IMR-90 (cell line): ENCODE measurements around the gene DRAP1. TPM values are rescaled to one million over a fixed set of nuclear protein-coding genes. Genes with fewer than 3 reads are reported as not detected.

ENCODE experiments used
- ATAC-seq: fragments of 200-7000 bp; cut with Tn5 transposase; 2 replicates; pipeline ENCODE4 v1.9.1; 2020; ENCODE audit warnings: low read depth, mild to moderate bottlenecking, moderate library complexity
- BruUV-seq: library from RNA; stranded (reverse); fragments of 400-500 nt; replicated peaks from 2 replicates; lab custom pipeline; 2021; lab: Mats Ljungman, UMichigan
- CTCF ChIA-PET: fragments of 300-600 bp; formaldehyde crosslinking; extraction: SDS; loops from one replicate; lab custom pipeline; 2021; ENCODE audit warnings: antibody characterized with exemption; lab: Yijun Ruan, JAX
- POLR2A ChIA-PET: fragments of 300-600 bp; sonication (Branson Sonifier 250); formaldehyde crosslinking; loops from one replicate; lab custom pipeline; 2022; ENCODE audit warnings: antibody characterized with exemption; ENCODE audit not compliant: unreplicated experiment; lab: Charles Lee
- DNase-seq: peaks from one replicate; pipeline ENCODE4 v3.0.0; 2013
- H2AFZ ChIP-seq: replicated peaks from 2 replicates; pipeline ENCODE3; 2013; ENCODE audit warnings: low read length, mild to moderate bottlenecking; ENCODE audit not compliant: poor library complexity
- H2AK5ac ChIP-seq: 2 replicates; pipeline ENCODE4 v1.6.1; 2013; ENCODE audit warnings: low read depth, low read length, inconsistent platforms
- H2AK9ac ChIP-seq: replicated peaks from 2 replicates; pipeline ENCODE3; 2013; ENCODE audit warnings: mild to moderate bottlenecking, low read depth, low read length, moderate library complexity; ENCODE audit not compliant: poor library complexity
- H2BK120ac ChIP-seq: 2 replicates; pipeline ENCODE4 v1.6.1; 2013; ENCODE audit warnings: low read depth, low read length, inconsistent platforms
- H2BK15ac ChIP-seq: 3 replicates; pipeline ENCODE4 v1.6.1; 2013; ENCODE audit warnings: low read depth, low read length, inconsistent platforms
- H2BK20ac ChIP-seq: 2 replicates; pipeline ENCODE4 v1.6.1; 2013; ENCODE audit warnings: low read depth, mild to moderate bottlenecking, inconsistent platforms, low read length, moderate library complexity
- H2BK5ac ChIP-seq: 2 replicates; pipeline ENCODE4 v1.6.1; 2013; ENCODE audit warnings: mild to moderate bottlenecking, low read depth, low read length, inconsistent platforms; ENCODE audit not compliant: poor library complexity, severe bottlenecking
- H3K14ac ChIP-seq: replicated peaks from 2 replicates; pipeline ENCODE4 v1.6.1; 2013; ENCODE audit warnings: low read depth, low read length, inconsistent platforms
- H3K18ac ChIP-seq: 2 replicates; pipeline ENCODE4 v1.6.1; 2013; ENCODE audit warnings: low read depth, low read length, control low read depth
- H3K23ac ChIP-seq: 2 replicates; pipeline ENCODE4 v1.6.1; 2013; ENCODE audit warnings: low read depth, low read length, inconsistent platforms
- H3K27ac ChIP-seq: 2 replicates; pipeline ENCODE4 v1.5.1; 2013; ENCODE audit warnings: mild to moderate bottlenecking, control low read depth, low read length; ENCODE audit not compliant: insufficient read depth
- H3K27me3 ChIP-seq: 2 replicates; pipeline ENCODE4 v1.6.1; 2013; ENCODE audit warnings: low read length; ENCODE audit not compliant: control insufficient read depth, insufficient read depth
- H3K36me3 ChIP-seq: 2 replicates; pipeline ENCODE4 v1.6.1; 2013; ENCODE audit warnings: low read length, mixed read lengths; ENCODE audit not compliant: control insufficient read depth, insufficient read depth
- H3K4ac ChIP-seq: 2 replicates; pipeline ENCODE4 v1.6.1; 2013; ENCODE audit warnings: low read depth, low read length, inconsistent platforms
- H3K4me1 ChIP-seq: 2 replicates; pipeline ENCODE4 v1.6.1; 2013; ENCODE audit warnings: low read length, mixed read lengths; ENCODE audit not compliant: control insufficient read depth, insufficient read depth
- H3K4me2 ChIP-seq: 2 replicates; pipeline ENCODE4 v1.6.1; 2013; ENCODE audit warnings: low read depth, mild to moderate bottlenecking, control low read depth, low read length, moderate library complexity
- H3K4me3 ChIP-seq: 2 replicates; pipeline ENCODE4 v1.5.1; 2013; ENCODE audit warnings: low read depth, mild to moderate bottlenecking, control low read depth, low read length, moderate library complexity; ENCODE audit not compliant: insufficient read depth
- H3K56ac ChIP-seq: 2 replicates; pipeline ENCODE4 v1.6.1; 2013; ENCODE audit warnings: low read length, inconsistent platforms; ENCODE audit not compliant: insufficient read depth; ENCODE audit errors: extremely low read depth
- H3K79me1 ChIP-seq, 2 experiments: 2 replicates each; pipeline ENCODE4 v1.6.1; 2013; ENCODE audit warnings: low read length in 2 of 2, inconsistent platforms in 1 of 2, low read depth in 1 of 2
- H3K9ac ChIP-seq: 2 replicates; pipeline ENCODE4 v1.6.1; 2013; ENCODE audit warnings: low read depth, low read length, control low read depth
- H3K9me1 ChIP-seq: 2 replicates; pipeline ENCODE4 v1.6.1; 2013; ENCODE audit warnings: low read length, inconsistent platforms; ENCODE audit not compliant: insufficient read depth
- H3K9me3 ChIP-seq: 2 replicates; pipeline ENCODE4 v1.6.1; 2013; ENCODE audit warnings: low read length; ENCODE audit not compliant: control insufficient read depth, insufficient read depth
- H4K20me1 ChIP-seq: 2 replicates; pipeline ENCODE4 v1.6.1; 2013; ENCODE audit warnings: low read length, inconsistent platforms; ENCODE audit not compliant: insufficient read depth
- H4K5ac ChIP-seq: 2 replicates; pipeline ENCODE4 v1.6.1; 2013; ENCODE audit warnings: mild to moderate bottlenecking, low read depth, low read length, control low read depth
- H4K8ac ChIP-seq, 2 experiments: 2 replicates each; pipeline ENCODE4 v1.6.1; 2013; ENCODE audit warnings: low read depth in 2 of 2, low read length in 2 of 2, control low read depth in 1 of 2, inconsistent platforms in 1 of 2
- H4K91ac ChIP-seq: 2 replicates; pipeline ENCODE4 v1.6.1; 2013; ENCODE audit warnings: low read depth, low read length, inconsistent platforms; ENCODE audit not compliant: insufficient read depth
- MAFK ChIP-seq: IDR thresholded peaks from 2 replicates; pipeline ENCODE4 v1.6.1; 2012; ENCODE audit warnings: low read depth, low read length, improper control_type of control experiment
- MAZ ChIP-seq: IDR thresholded peaks from 2 replicates; pipeline ENCODE4 v1.6.1; 2012; ENCODE audit warnings: low read depth, mild to moderate bottlenecking, low read length, improper control_type of control experiment, moderate library complexity, borderline replicate concordance
- MXI1 ChIP-seq: IDR thresholded peaks from 2 replicates; pipeline ENCODE4 v1.6.1; 2012; ENCODE audit warnings: low read depth, mild to moderate bottlenecking, low read length, moderate library complexity, borderline replicate concordance
- RAD21 ChIP-seq: IDR thresholded peaks from 2 replicates; pipeline ENCODE4 v1.6.1; 2012; ENCODE audit warnings: low read length, improper control_type of control experiment
- RCOR1 ChIP-seq: IDR thresholded peaks from 2 replicates; pipeline ENCODE4 v1.6.1; 2012; ENCODE audit warnings: mild to moderate bottlenecking, low read length, improper control_type of control experiment; ENCODE audit not compliant: insufficient replicate concordance
- SMC3 ChIP-seq: fragments of 150-350 bp; IDR thresholded peaks from 2 replicates; pipeline ENCODE4 v1.6.1; 2016; ENCODE audit warnings: low read depth, mild to moderate bottlenecking, antibody characterized with exemption, low read length, moderate library complexity
- whole genome bisulfite sequencing, 2 experiments: methylation state at CpG; one replicate each; pipeline versions ENCODE4 v1.1.5 to v1.1.7; 2013; ENCODE audit warnings: missing lambda C conversion rate in 2 of 2; ENCODE audit not compliant: insufficient read length in 1 of 2; ENCODE audit errors: extremely low coverage in 2 of 2; 5-methylcytosine and 5-hydroxymethylcytosine counted together
- dilution Hi-C: fragments of 300-500 bp; cut with HindIII; formaldehyde crosslinking; loops from one replicate; pipeline ENCODE4 v1.14.3; 2018; ENCODE audit warnings: low sequenced_read_pairs; ENCODE audit not compliant: unreplicated experiment
- in situ Hi-C: fragments of 300-500 bp; cut with MboI; formaldehyde crosslinking; loops from 3 replicates; pipeline ENCODE4 v1.14.3; 2019; ENCODE audit warnings: low sequenced_read_pairs, inconsistent platforms, mixed read lengths
- intact Hi-C: fragments of 100-400 bp; cut with micrococcal nuclease; formaldehyde crosslinking; loops from 2 replicates; pipeline ENCODE4 v1.10.0; 2022
- polyA plus RNA-seq, 3 experiments: library from polyadenylated mRNA; depleted of rRNA; stranded (reverse); fragments of >200 nt; gene quantifications; 2 replicates each; pipeline ENCODE4 v1.2.3, GENCODE V29; 2012; ENCODE audit warnings: low replicate concordance in 1 of 3
- total RNA-seq: library from RNA; depleted of rRNA; stranded (reverse); fragments of >200 nt; gene quantifications from 2 replicates; pipeline ENCODE4 v1.2.3, GENCODE V29; 2012

DRAP1 gene
- total and polyA plus RNA-seq, 2 of the 4 experiments (the other 2 are of a cell fraction): 237 to 344 TPM

DNA sequence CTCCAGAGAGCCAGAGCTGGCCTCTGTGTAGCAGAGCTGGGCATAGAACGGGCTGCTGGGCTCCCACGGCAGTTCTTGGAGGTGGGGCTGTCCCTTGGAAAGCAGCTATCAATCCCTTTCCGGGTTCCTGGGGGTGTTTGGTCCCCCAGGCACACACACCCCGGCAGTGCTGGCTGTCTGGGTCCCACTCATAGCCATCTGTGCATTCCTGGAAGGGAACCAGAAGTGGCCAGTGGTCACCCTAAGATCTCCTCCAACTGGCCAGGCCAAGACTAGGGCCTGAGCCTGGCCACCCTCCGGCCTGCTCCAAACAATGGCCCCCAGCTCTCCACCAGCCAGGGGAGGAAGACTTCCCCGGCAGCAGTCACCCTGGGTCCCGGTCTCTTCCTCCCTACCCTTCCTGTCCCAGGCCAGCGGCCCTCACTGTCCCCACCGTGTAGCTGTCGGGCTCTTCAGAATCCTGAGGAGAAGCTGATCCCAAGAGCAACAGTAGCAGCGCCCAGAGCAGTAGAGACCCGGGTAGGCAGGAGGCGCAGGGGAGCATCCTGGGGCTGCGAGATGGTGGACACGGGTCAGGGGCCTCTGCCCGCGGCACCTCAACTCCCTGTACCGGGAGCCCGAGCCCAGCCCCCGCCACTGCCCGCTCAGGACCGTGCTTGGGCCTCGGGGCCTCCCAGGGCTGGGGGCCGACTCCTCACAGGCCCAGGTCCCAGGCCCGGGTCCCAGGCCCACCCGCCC is 47.2 kb upstream of the DRAP1 start (continued):
- no peak for TF ChIP-seq RCOR1
- no peak for TF ChIP-seq MXI1

DNA sequence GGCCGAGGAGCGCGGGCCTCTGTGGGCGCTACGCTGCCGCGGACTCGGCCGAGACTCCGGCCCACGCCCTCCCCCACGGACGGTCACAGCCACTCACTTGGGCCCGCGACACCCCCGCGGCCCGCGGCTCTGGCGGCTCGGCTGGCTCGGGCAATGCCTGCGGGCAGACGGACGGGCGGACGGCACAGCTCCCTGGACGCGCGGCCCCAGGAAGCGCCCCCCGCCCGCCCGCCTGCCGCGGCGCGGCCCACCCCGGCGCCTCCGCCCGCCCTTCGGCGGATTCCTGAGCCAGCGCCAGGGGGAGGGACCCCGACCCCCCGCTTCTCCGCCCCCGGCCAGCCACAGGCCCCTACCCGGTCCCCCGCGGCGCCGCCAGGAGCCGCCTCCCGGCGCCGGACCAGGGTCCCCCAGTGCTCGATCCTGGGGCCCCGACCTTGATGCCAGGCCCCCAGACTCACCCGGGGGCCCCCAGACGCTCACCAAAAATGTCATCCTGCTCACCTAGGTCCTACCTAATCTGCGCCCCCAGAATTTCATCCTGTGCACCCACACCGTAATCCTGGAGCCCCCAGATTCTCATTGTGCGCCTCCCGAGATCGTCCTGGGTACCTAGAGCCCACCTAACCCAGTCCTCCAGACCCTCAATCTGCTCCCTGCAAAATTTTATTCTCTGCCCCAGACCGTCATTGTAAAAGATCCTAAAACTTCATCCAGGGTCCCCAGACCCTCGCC is 46.5 kb upstream of the DRAP1 start, which contains the start of gene EFEMP2:
EFEMP2 (minus strand) TSS at position 215 of the 732 bp plus-strand sequence. CDS start 446 bp downstream, outside the sequence.
- CTCF ChIA-PET: interaction anchor here (1.1 to 2.1 kb wide), 3 partner anchors 12 to 16 kb away, joined by 3 to 8 read pairs (median 5); partner anchors contain the start of genes FIBP and MUS81
- peaks cover 33% of the 10 kb centered on the region for H3K36me3 ChIP-seq
- no peaks in the 10 kb centered on the region for H3K9me3 ChIP-seq
- peak within 1 kb of the TSS; percentile 91 to 94 for H4K8ac ChIP-seq
- H2BK120ac ChIP-seq: peak within 1 kb of the TSS; percentile 81
- no peaks in the 10 kb centered on the region for H3K27me3 ChIP-seq
- H4K20me1 ChIP-seq: peaks cover 20% of the 10 kb centered on the region
- BruUV-seq: no TSS peak
- peaks cover 15 to 50% of the 10 kb centered on the region in 2 experiments for H3K79me1 ChIP-seq
- peak within 1 kb of the TSS; percentile 98 for H3K56ac ChIP-seq
- 0 out of 2 replicates have a peak, but pooled peaks cover 5% of the 10 kb centered on the region for H3K9me1 ChIP-seq
- no peak for DNase-seq
- no peak for TF ChIP-seq SMC3
- no peak for TF ChIP-seq MAFK
- TF ChIP-seq MAZ: peak; percentile 60; the same call in 1 of the 2 replicates
- no peak for TF ChIP-seq MXI1
- TF ChIP-seq RAD21: no peak
- H2AK9ac ChIP-seq: peak within 1 kb of the TSS; percentile 100
- peak within 1 kb of the TSS; percentile 99 for H3K27ac ChIP-seq
- H2BK20ac ChIP-seq: peak within 1 kb of the TSS; percentile 51; the same call in 1 of the 2 replicates
- H3K4me2 ChIP-seq: peak within 1 kb of the TSS; percentile 99
- peak within 1 kb of the TSS; percentile 98 for H3K9ac ChIP-seq
- H3K4ac ChIP-seq: peak within 1 kb of the TSS; percentile 100
- H3K18ac ChIP-seq: peak within 1 kb of the TSS; percentile 85
- peak within 1 kb of the TSS; percentile 94 for H2AFZ ChIP-seq
- H2AK5ac ChIP-seq: peak within 1 kb of the TSS; percentile 100
- intact Hi-C loops (no loop called here), dilution Hi-C loops (no loop called here), in situ Hi-C loops (no loop called here)
- H3K4me1 ChIP-seq: peaks cover 14% of the 10 kb centered on the region
- H4K91ac ChIP-seq: peak within 1 kb of the TSS; percentile 99
- H3K23ac ChIP-seq: peak within 1 kb of the TSS; percentile 99
- WGBS, 2 experiments: 1% methylated on average over 23 of the region's 69 CpGs; no CpG with 5 or more reads in 1 of the 2 experiments
- POLR2A ChIA-PET: interaction anchor here (1.1 kb wide), 1 partner anchor 10 kb away, joined by 5 read pairs; no protein-coding TSS in a partner anchor
- peak; percentile 47 for ATAC-seq
- peak within 1 kb of the TSS; percentile 98 for H2BK5ac ChIP-seq
- H4K5ac ChIP-seq: peak within 1 kb of the TSS; percentile 96
- peak within 1 kb of the TSS; percentile 99 for H3K14ac ChIP-seq
- peak within 1 kb of the TSS; percentile 89 for H3K4me3 ChIP-seq
- peak within 1 kb of the TSS; percentile 53; the same call in 1 of the 3 replicates for H2BK15ac ChIP-seq
